K562 treated with DMSO at 1 percent for 48 hours (cell line): ENCODE results near the gene CPLANE1. TPM values are rescaled to one million over a fixed set of nuclear protein-coding genes. Genes with fewer than 3 reads are reported as not detected.

Source experiments
- total RNA-seq: library from RNA; unstranded; fragments of 300-600 nt; gene quantifications from 2 replicates; pipeline ENCODE4 v1.2.3, GENCODE V29; 2022; ENCODE audit warnings: low replicate concordance; ENCODE audit errors: extremely low read depth

The CPLANE1 gene
- total RNA-seq = not detected in 2 replicates

GRCh38 chr5:37248970-37249814 is at the start of gene CPLANE1:
TSS of gene CPLANE1 (minus strand) at chr5:37249376. CDS start at chr5:37247698, 1,678 bp downstream.

Other genes with a start within 250 kb of the CPLANE1 start
- not detected in 2 replicates for gene NUP155, start 121.7 kb upstream of the CPLANE1 start, total RNA-seq
- gene WDR70, start 129.9 kb upstream of the CPLANE1 start, total RNA-seq = not detected in 2 replicates